HG02884 (cell line): ENCODE measurements around the gene ATOH8.
"Not testable (repeated sequence)": the region's sequence is repeated elsewhere in the genome, so short reads cannot be mapped to it uniquely, and the experiment has no call there.

ENCODE experiments used
- ATAC-seq: cut with Tn5 transposase; IDR thresholded peaks from one replicate; pipeline ENCODE4 v1.9.1; 2021; ENCODE audit warnings: mild to moderate bottlenecking, moderate library complexity; ENCODE audit not compliant: unreplicated experiment

Gene ATOH8

DNA sequence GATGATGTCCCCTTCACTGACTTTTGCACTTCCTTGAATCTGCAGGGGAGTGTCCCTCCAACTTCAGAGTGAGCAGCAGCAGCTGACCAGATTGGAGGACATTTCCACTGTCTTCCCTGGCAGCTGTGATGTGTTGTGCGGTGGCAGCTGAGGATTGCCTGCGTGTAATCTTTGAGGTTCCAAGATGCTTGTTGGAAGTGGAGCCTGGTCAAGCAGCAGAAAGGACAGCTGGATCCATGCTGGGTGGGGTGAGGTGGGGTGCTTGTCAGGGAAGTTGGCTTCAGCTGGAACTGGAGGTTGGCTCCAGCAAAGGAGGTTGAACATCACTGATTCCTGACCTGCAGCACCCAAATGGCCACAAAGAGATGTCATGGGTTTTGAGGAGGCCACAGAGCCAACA, 70.2 kb downstream of the ATOH8 start:
- no peak for ATAC-seq

DNA sequence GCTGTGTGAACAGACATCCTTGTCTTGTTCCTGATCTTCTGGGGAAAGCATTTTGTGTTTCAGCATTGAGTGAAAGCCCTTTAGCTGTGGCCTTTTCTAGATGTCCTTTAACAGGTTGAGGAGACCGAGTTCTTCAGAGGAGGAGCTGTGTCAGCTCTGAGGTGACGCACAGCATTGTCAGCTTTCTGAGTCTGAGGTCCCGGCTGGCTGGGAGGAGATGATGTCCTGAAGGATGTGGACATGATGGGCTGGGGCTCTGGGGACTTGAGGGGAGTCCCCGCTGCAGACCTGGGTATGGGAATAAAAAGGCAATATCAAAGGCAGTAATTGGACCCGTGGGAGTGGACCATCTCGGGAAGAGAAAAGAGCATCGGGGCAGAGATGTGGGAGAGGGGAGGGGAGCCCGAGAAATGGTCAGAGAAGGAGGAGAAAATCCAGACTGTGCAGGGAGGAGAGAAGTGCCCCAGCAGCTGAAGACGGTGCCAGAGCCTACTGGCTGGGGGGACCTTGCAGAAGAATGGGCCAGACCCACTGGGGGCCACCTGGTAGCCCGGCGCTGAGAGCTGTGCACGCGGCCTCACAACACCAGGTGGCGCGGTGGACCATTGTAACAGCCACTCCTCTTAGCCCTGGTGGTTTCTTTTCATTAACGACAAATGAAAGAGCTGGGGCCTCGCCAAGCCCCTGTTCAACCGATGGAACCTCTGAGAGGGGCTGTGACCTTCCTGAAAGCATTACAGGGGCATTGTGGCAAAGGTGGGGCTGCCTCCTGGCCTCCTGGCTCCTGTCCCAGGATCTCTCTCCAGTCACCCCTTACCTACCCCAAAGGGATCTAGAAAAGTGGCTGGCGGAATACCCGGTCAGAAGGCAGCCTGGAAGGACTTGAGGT, 73.4 kb downstream of the ATOH8 start:
- ATAC-seq, result no peak

DNA sequence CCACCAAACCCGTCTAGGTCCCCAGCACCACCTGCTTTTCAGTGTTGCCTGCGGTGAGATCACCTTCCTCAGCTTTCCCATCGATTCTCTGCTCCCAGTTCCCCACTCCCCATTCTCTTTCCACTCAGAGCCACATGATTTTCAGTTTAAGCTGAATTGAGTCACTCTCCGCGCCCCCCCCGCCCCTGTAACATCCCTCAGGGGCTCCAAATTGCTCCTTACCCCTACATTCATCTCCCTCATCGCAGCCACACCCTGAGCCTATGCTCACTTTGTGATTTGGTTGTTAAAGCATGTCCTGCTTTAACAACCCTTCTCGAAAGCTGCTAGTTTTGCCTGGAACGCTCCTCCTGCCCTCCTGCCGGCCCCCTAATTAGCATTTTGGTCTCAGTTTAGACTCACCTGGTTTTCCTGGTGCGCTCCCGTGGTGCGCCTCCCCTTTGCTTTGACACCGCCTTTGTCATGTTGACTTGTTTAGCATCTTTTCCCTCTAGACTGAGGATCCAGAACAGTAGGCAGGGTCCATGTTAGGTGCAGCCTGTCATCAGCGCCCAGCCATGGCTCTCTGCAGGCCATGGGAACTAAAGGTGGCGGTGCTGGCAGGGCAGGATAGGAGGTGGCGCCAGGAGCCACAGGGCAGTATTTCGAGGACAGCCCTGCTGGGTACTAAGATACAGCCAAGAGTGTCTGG, 74.2 kb downstream of the ATOH8 start:
- no peak for ATAC-seq

DNA sequence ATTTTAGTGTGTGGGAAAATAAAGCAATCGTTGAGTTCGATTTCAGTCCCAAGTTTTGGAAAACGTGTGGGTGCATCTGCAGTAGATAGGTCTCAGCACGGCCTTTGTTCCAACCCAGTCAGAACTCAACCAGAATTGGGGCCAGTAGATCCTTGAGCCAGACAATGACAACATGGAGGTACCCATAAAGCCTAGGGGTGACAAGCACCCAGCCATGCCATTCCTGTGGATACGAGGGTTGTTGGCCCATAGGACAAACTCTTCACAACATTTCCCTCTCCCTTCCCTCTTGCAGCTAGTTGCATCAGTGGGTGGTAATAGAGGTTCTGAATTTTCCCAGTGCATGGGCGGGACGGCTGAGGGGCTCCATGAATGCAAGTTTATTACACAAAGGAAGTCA, 74.9 kb downstream of the ATOH8 start:
- no peak for ATAC-seq

- not testable (repeated sequence) for ATAC-seq
Measured at GRCh38 chr2:85829394-85829793, 75.6 kb downstream of the ATOH8 start.

DNA sequence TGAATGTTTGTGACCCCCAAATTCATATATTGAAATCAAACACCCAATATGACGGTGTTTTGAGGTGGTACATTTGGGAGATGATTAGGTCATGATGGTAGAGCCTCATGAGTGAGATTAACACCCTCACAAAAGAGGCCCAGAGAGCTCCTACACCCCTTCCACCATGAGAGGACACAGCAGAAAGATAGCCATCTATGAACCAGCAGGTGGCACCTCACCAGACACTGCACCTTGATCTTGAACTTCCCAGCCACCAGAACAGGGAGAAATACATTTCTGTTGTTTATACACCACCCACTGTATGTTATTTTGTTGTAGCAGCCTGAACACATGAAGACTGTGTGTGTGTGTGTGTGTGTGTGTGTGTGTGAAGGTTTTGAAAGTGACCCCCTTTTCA, 76.9 kb downstream of the ATOH8 start:
- ATAC-seq, result no peak

DNA sequence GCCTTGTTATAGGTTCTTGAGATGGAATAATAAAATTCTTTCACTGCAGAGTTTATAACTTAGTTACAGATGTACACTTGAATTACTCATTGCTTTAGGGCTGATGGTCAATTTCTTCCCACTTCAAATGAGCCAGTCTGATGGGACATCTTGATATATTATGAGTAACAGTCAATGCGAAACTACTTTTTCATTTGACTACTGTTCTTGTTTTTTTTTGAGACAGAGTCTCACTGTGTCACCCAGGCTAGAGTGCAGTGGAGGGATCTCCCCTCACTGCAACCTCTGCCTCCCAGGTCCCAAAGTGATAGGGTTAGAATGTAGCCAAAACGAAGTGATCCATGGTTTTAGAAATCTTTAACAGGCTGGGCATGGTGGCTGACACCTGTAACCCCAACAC, 77.9 kb downstream of the ATOH8 start:
- no peak for ATAC-seq

DNA sequence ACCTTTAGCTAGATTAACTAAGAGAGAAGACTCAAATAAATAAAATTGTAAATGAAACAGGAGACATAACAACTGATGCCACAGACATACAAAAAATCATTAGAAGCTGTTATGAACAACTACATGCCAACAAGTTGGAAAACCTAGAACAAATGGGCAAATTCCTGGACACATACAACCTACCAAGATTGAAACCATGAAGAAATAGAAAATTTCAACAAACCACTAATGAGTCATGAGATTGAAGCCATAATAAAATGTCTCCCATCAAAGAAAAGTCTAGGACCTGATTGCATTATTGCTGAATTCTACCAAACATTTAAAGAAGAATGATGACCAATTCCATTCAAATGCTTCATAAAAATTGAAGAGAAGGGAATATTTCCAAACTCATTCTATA, 80.7 kb downstream of the ATOH8 start:
- no peak for ATAC-seq
